ENCODE measurements around the gene CASZ1. TPM values are rescaled to one million over a fixed set of nuclear protein-coding genes. Genes with fewer than 3 reads are reported as not detected.

CASZ1 gene
- total and polyA plus RNA-seq, 4 donors, result 3.4 to 39.0 (median 13.8) TPM

DNA sequence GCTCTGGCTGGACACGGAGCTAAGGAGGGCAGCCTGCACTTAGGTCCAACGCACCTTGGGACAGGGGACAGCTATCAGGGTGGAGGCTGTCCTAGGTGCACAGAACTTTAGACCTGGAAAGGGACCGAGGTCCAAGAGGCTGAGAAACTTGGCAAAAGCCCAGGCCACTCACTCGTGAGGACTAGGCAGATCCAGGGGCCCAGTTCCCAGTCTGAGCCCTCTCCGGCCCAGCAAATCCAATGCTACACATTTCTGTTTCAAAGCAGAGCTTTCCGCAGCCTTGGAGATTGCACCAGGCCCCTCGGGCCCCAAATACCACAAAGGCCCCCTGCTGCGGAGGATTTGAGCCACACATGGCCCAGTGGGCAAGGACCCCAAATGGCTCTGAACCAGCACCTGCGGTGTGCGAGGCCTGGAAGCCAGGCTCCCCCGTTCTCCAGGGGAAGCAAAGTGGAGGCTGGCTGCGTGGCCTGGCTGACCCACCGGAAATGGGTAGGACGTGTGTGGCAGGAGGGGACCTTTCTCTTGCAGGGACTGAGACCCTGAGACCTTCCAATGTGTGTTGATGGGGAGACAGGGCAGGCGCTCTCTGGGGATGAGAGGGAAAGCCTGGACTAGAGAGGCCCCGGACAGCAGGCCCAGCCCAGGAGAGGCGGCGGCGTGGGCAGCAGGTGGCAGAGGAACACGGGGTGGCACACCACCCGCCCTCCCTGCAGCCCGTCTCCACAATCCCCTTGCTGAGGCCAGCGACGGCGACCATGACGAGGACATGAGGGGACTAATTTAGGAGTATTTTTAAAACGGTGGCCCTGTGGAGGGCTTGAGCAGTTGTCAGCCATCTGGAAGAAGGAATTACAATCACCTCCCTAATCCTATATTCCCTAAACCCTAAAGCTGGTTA lies 118.7 kb downstream of the CASZ1 start:
- H3K36me3 ChIP-seq (ENCODE audit: control insufficient read depth in 1 of 2, insufficient read depth in 2 of 2, low read length in 1 of 2), result no peaks in the 10 kb centered on the region
- intact Hi-C loops (cut with DNase I), result loop anchor here in 1 of 2 donors (2.0 to 5.0 kb wide), 2 partner anchors 45 to 119 kb away; partner anchors contain the start of gene CASZ1
- no peak overlapping the region for H3K27ac ChIP-seq (ENCODE audit: low read depth in 1 of 2, low read length in 2 of 2)
- ATAC-seq (ENCODE audit: low FRiP score) (no peak), DNase-seq (no peak)
- no peaks in the 10 kb centered on the region for H3K9me3 ChIP-seq (ENCODE audit: control insufficient read depth, low read length)
- no peaks in the 10 kb centered on the region for H3K4me1 ChIP-seq (ENCODE audit: control insufficient read depth in 1 of 2, insufficient read depth in 2 of 2, low read length in 2 of 2)
- H3K4me3 ChIP-seq (ENCODE audit: low read length in 2 of 2), result no peak overlapping the region
- no peaks in the 10 kb centered on the region for H3K27me3 ChIP-seq (ENCODE audit: control insufficient read depth in 1 of 2, insufficient read depth in 2 of 2, low read length in 1 of 2)
- WGBS, 2 donors, result 66 to 70% methylated on average over 27 of the region's 27 CpGs

- Histone ChIP-seq H3K27ac (ENCODE audit: low read depth in 1 of 2, low read length in 2 of 2) (no peak overlapping the region), H3K9me3 (ENCODE audit: control insufficient read depth, low read length) (no peaks in the 10 kb centered on the region), H3K36me3 (ENCODE audit: control insufficient read depth in 1 of 2, insufficient read depth in 2 of 2, low read length in 1 of 2) (no peaks in the 10 kb centered on the region), H3K27me3 (ENCODE audit: control insufficient read depth in 1 of 2, insufficient read depth in 2 of 2, low read length in 1 of 2) (no peaks in the 10 kb centered on the region), H3K4me1 (ENCODE audit: control insufficient read depth in 1 of 2, insufficient read depth in 2 of 2, low read length in 2 of 2) (no peaks in the 10 kb centered on the region), H3K4me3 (ENCODE audit: low read length in 2 of 2) (no peak overlapping the region)
- DNase-seq (no peak), ATAC-seq (ENCODE audit: low FRiP score) (no peak)
- intact Hi-C loops (cut with DNase I), result loop anchor here in 1 of 2 donors (5.0 kb wide), 1 partner anchor 45 kb away; no protein-coding TSS in a partner anchor
- WGBS, 2 donors, result 51 to 54% methylated on average over 12 to 13 of the region's 13 CpGs
Observed at GRCh38 chr1:10676963-10677362, 119.5 kb downstream of the CASZ1 start.

GRCh38 chr1:10675813-10676212 lies 120.6 kb downstream of the CASZ1 start:
- intact Hi-C loops (cut with DNase I), result loop anchor here in 1 of 2 donors (5.0 kb wide), 1 partner anchor 44 kb away; no protein-coding TSS in a partner anchor
- WGBS, 2 donors, result 84 to 85% methylated on average over 4 to 5 of the region's 5 CpGs
- Histone ChIP-seq H3K4me1 (ENCODE audit: control insufficient read depth in 1 of 2, insufficient read depth in 2 of 2, low read length in 2 of 2) (no peaks in the 10 kb centered on the region), H3K27me3 (ENCODE audit: control insufficient read depth in 1 of 2, insufficient read depth in 2 of 2, low read length in 1 of 2) (no peaks in the 10 kb centered on the region), H3K36me3 (ENCODE audit: control insufficient read depth in 1 of 2, insufficient read depth in 2 of 2, low read length in 1 of 2) (no peaks in the 10 kb centered on the region), H3K27ac (ENCODE audit: low read depth in 1 of 2, low read length in 2 of 2) (peak overlapping the region in 1 of 2 donors; percentile 32), H3K9me3 (ENCODE audit: control insufficient read depth, low read length) (no peaks in the 10 kb centered on the region), H3K4me3 (ENCODE audit: low read length in 2 of 2) (no peak overlapping the region)
- no peak for DNase-seq
- no peak for ATAC-seq (ENCODE audit: low FRiP score)

- DNase-seq (no peak), ATAC-seq (ENCODE audit: low FRiP score) (no peak)
- 29 to 37% methylated on average over 24 to 29 of the region's 29 CpGs for WGBS, 2 donors
- Histone ChIP-seq H3K9me3 (ENCODE audit: control insufficient read depth, low read length) (no peaks in the 10 kb centered on the region), H3K4me1 (ENCODE audit: control insufficient read depth in 1 of 2, insufficient read depth in 2 of 2, low read length in 2 of 2) (no peaks in the 10 kb centered on the region), H3K27ac (ENCODE audit: low read depth in 1 of 2, low read length in 2 of 2) (peak overlapping the region in 1 of 2 donors; percentile 6), H3K4me3 (ENCODE audit: low read length in 2 of 2) (no peak overlapping the region), H3K27me3 (ENCODE audit: control insufficient read depth in 1 of 2, insufficient read depth in 2 of 2, low read length in 1 of 2) (no peaks in the 10 kb centered on the region), H3K36me3 (ENCODE audit: control insufficient read depth in 1 of 2, insufficient read depth in 2 of 2, low read length in 1 of 2) (no peaks in the 10 kb centered on the region)
- intact Hi-C loops (cut with DNase I), result loop anchor here in 1 of 2 donors (5.0 kb wide), 1 partner anchor 43 kb away; no protein-coding TSS in a partner anchor
Observed at GRCh38 chr1:10674700-10675609, 121.5 kb downstream of the CASZ1 start.

- 94 to 95% methylated on average over 16 of the region's 16 CpGs for whole genome bisulfite sequencing, 2 donors
- Histone ChIP-seq H3K36me3 (ENCODE audit: control insufficient read depth in 1 of 2, insufficient read depth in 2 of 2, low read length in 1 of 2) (no peaks in the 10 kb centered on the region), H3K4me3 (ENCODE audit: low read length in 2 of 2) (no peak overlapping the region), H3K9me3 (ENCODE audit: control insufficient read depth, low read length) (no peaks in the 10 kb centered on the region), H3K27me3 (ENCODE audit: control insufficient read depth in 1 of 2, insufficient read depth in 2 of 2, low read length in 1 of 2) (no peaks in the 10 kb centered on the region), H3K27ac (ENCODE audit: low read depth in 1 of 2, low read length in 2 of 2) (no peak overlapping the region), H3K4me1 (ENCODE audit: control insufficient read depth in 1 of 2, insufficient read depth in 2 of 2, low read length in 2 of 2) (no peaks in the 10 kb centered on the region)
- ATAC-seq (ENCODE audit: low FRiP score), result no peak
- intact Hi-C loops (cut with DNase I), result no loop called here
- no peak for DNase-seq
Observed at GRCh38 chr1:10674222-10674621, 122.2 kb downstream of the CASZ1 start.

- no peak for ATAC-seq (ENCODE audit: low FRiP score)
- H3K4me1 ChIP-seq (ENCODE audit: control insufficient read depth in 1 of 2, insufficient read depth in 2 of 2, low read length in 2 of 2), result no peaks in the 10 kb centered on the region
- H3K4me3 ChIP-seq (ENCODE audit: low read length in 2 of 2), result no peak overlapping the region
- H3K27ac ChIP-seq (ENCODE audit: low read depth in 1 of 2, low read length in 2 of 2), result no peak overlapping the region
- 95 to 96% methylated on average over 19 of the region's 19 CpGs for WGBS, 2 donors
- no peaks in the 10 kb centered on the region for H3K9me3 ChIP-seq (ENCODE audit: control insufficient read depth, low read length)
- intact Hi-C loops (cut with DNase I), result no loop called here
- no peaks in the 10 kb centered on the region for H3K36me3 ChIP-seq (ENCODE audit: control insufficient read depth in 1 of 2, insufficient read depth in 2 of 2, low read length in 1 of 2)
- no peaks in the 10 kb centered on the region for H3K27me3 ChIP-seq (ENCODE audit: control insufficient read depth in 1 of 2, insufficient read depth in 2 of 2, low read length in 1 of 2)
- no peak for DNase-seq
Observed at GRCh38 chr1:10673109-10673711, 123.2 kb downstream of the CASZ1 start.

DNA sequence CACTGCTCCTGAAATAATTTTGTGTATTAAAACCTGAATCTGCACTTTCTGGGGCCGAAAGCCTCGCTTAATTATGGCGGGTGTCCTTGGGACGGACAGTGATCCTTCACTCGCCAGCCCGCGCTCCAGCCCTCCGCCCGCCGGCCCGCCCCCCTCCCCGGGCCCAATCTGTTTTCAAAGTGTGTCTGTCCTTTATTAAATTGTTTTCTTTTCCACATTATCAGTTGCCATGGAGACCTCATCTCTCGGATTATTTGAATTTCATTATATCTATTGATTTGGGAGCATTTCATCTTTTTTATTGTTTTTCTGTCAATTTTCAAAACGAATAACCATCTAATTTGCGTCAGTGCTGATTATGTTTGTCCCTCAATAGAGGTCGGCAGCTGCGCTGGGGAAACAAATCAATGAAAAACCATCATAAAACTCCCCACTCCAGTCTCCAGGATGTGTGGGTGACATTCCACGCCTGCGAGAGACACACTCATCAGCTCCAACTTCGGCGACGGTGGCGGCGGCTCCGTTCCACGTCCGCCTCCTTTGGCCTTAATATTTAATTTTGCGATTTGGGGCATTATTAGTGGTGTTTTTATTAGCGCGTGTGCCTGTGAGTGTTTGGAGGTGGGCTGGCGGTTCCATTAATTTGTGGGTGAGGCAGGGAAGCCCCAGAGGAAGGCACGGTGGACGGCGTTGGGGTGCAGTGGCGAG lies 123.9 kb downstream of the CASZ1 start:
- Histone ChIP-seq H3K27me3 (ENCODE audit: control insufficient read depth in 1 of 2, insufficient read depth in 2 of 2, low read length in 1 of 2) (no peaks in the 10 kb centered on the region), H3K9me3 (ENCODE audit: control insufficient read depth, low read length) (no peaks in the 10 kb centered on the region), H3K4me3 (ENCODE audit: low read length in 2 of 2) (no peak overlapping the region), H3K27ac (ENCODE audit: low read depth in 1 of 2, low read length in 2 of 2) (no peak overlapping the region), H3K36me3 (ENCODE audit: control insufficient read depth in 1 of 2, insufficient read depth in 2 of 2, low read length in 1 of 2) (no peaks in the 10 kb centered on the region), H3K4me1 (ENCODE audit: control insufficient read depth in 1 of 2, insufficient read depth in 2 of 2, low read length in 2 of 2) (no peaks in the 10 kb centered on the region)
- ATAC-seq (ENCODE audit: low FRiP score) (no peak), DNase-seq (no peak)
- 92% methylated on average over 35 of the region's 35 CpGs for WGBS, 2 donors
- intact Hi-C loops (cut with DNase I), result no loop called here

Data from aorta (tissue), 5 donors.